ENCODE measurements around the gene FIGLA.

FIGLA gene

GRCh38 chr2:70769450-70769849 lies 21.0 kb downstream of the FIGLA start:
- DNase-seq, result no peak

GRCh38 chr2:70768590-70769085 lies 21.8 kb downstream of the FIGLA start:
- no peak for DNase-seq

GRCh38 chr2:70767699-70768589 lies 22.5 kb downstream of the FIGLA start, which contains the start of gene ADD2:
TSS of gene ADD2 (minus strand) at chr2:70768200. CDS start at chr2:70706408, 61,792 bp downstream.
- DNase-seq, result peak in 5 of 6 experiments; percentile 25 to 69 (median 26)

GRCh38 chr2:70767079-70767698 lies 23.3 kb downstream of the FIGLA start:
- DNase-seq, result peak in 3 of 6 experiments; percentile 5 to 20 (median 8)

- no peak for DNase-seq
These were observed 23.9 kb downstream of the FIGLA start for GRCh38 chr2:70766357-70767078.

GRCh38 chr2:70765507-70765906 lies 24.9 kb downstream of the FIGLA start:
- DNase-seq, result no peak

- DNase-seq, result no peak
These were observed 31.0 kb downstream of the FIGLA start for GRCh38 chr2:70759446-70759845.

GRCh38 chr2:70757966-70758365 lies 32.5 kb downstream of the FIGLA start:
- no peak for DNase-seq

GRCh38 chr2:70757360-70757759 lies 33.1 kb downstream of the FIGLA start:
- DNase-seq, result no peak

GRCh38 chr2:70756128-70756527 lies 34.3 kb downstream of the FIGLA start:
- DNase-seq, result no peak

- no peak for DNase-seq
These were observed 36.5 kb downstream of the FIGLA start for GRCh38 chr2:70753902-70754301.

GRCh38 chr2:70753031-70753430 lies 37.4 kb downstream of the FIGLA start:
- DNase-seq, result no peak

- DNase-seq, result no peak
These were observed 38.0 kb downstream of the FIGLA start for GRCh38 chr2:70752396-70752795.

- no peak for DNase-seq
These were observed 38.6 kb downstream of the FIGLA start for GRCh38 chr2:70751881-70752280.

- no peak for DNase-seq
These were observed 40.1 kb downstream of the FIGLA start for GRCh38 chr2:70750320-70750719.

GRCh38 chr2:70748002-70748784 lies 42.2 kb downstream of the FIGLA start:
- no peak for DNase-seq

GRCh38 chr2:70747284-70747683 lies 43.2 kb downstream of the FIGLA start:
- DNase-seq, result no peak

- no peak for DNase-seq
These were observed 44.1 kb downstream of the FIGLA start for GRCh38 chr2:70746094-70746974.

GRCh38 chr2:70745276-70745825 lies 45.1 kb downstream of the FIGLA start:
- DNase-seq, result no peak

- no peak for DNase-seq
These were observed 46.0 kb downstream of the FIGLA start for GRCh38 chr2:70744397-70744796.

- no peak for DNase-seq
These were observed 46.8 kb downstream of the FIGLA start for GRCh38 chr2:70743677-70744076.

All from stimulated activated naive CD4-positive, alpha-beta T cell (primary cell).